Skin epidermis (tissue), 12 donors: ENCODE results near the gene HHIPL1.

ENCODE experiments used
- H3K27ac ChIP-seq, 21 experiments: fragments of 200-600 bp; sonication (generic) in 11 of 21; one replicate each; pipeline ENCODE4 v1.5.0; 2020; ENCODE audit warnings: mild to moderate bottlenecking in 3 of 21, inconsistent platforms in 2 of 21, moderate library complexity in 2 of 21
- H3K4me3 ChIP-seq, 7 experiments: fragments of 200-600 bp; sonication (generic) in 2 of 7; one replicate each; pipeline ENCODE4 v1.5.0; 2020; ENCODE audit warnings: inconsistent platforms in 2 of 7, mild to moderate bottlenecking in 2 of 7, moderate library complexity in 1 of 7

Gene HHIPL1

DNA sequence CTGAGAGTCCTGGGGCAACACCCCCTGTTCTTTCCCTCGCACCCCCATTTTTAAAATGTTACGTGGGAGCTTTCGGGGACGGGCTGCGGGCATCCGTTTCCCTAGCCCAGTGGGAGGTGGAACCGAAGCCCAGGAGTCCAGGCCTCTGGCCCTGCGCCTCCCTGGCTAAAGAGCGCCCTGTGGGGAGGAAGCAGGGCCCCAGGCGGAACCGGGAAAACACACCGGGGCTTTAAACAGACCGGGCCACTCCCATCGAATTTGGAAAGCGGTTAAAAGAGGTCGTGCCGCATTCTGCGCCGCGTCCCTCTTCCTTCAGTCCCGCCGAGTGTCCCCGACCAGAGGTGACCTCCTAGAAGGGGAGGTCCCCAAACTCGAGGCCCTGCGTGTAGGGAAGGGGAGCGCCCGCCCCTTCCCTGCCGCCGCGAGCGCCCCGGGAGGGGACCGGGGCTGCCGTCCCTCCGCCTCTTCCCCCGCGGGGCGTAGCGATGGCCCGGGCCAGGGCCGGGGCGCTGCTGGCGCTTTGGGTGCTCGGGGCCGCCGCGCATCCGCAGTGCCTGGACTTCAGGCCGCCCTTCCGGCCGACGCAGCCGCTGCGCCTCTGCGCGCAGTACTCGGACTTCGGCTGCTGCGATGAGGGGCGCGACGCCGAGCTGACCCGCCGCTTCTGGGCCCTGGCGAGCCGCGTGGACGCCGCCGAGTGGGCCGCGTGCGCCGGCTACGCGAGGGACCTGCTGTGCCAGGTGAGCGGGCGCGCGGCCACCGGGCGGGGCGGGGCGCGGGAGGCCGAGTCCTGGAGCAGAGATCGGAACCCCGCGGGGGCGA, at the start of gene HHIPL1:
HHIPL1 (plus strand) TSS at position 407 of the 822 bp plus-strand sequence; CDS start at position 486, 79 bp downstream.
- Histone ChIP-seq H3K4me3 (peak within 1 kb of the TSS; percentile 23 to 44 (median 33)), H3K27ac (peak within 1 kb of the TSS in 6 of 21 experiments; percentile 2 to 53 (median 28))

DNA sequence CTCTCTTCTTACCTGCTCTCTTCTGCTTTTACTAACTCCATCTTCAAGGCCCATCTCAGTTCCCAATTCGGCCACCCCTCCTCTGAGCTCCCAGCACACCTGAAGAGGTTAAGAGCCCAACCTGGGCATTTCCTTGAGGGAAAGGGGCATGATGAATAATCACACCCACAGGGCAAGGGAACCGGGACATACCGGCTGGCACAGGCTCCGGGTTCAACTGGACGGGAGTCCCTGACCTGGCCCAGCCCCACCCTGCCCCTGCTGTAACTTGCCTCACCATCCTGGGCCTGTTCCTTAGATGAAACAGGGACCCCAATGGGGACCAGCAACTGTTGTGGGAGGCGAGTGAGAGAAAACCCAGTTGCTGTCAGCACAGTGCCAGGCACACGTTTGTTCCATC, 49.4 kb upstream of the HHIPL1 start:
- Histone ChIP-seq H3K27ac (peak overlapping the region in 8 of 21 experiments; percentile 16 to 67 (median 35)), H3K4me3 (no peak overlapping the region)

DNA sequence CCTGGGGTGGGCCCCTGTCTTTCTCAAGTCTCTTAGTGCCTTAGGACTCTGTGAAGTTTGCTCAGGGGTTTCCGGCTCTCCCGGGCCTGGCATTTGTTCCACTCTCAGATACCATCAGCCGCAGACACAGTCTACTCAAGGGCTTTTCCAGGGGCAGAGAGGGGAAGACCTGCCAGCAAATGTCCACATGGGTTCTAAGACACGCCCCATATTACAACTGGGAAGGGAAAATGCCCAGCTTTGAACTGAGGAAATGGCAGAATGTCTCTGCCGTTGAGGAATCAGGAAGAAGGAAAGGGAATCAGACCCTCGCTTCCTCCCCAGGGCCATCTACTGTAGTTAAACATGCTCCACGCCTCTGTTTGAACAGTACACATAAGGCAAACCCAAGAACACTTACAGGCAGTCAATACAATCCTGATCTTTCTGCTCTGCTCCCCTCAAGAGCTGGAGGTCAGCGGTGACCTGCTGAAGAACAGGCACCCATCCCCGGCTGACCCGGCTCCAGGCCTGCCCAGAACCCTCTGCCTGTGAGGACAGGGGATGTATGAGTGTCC, 48.8 kb upstream of the HHIPL1 start:
- peak overlapping the region in 8 of 21 experiments; percentile 11 to 67 (median 34) for H3K27ac ChIP-seq
- no peak overlapping the region for H3K4me3 ChIP-seq

GRCh38 chr14:99596772-99597171, 48.2 kb upstream of the HHIPL1 start:
- peak overlapping the region in 4 of 21 experiments; percentile 11 to 64 (median 13) for H3K27ac ChIP-seq

DNA sequence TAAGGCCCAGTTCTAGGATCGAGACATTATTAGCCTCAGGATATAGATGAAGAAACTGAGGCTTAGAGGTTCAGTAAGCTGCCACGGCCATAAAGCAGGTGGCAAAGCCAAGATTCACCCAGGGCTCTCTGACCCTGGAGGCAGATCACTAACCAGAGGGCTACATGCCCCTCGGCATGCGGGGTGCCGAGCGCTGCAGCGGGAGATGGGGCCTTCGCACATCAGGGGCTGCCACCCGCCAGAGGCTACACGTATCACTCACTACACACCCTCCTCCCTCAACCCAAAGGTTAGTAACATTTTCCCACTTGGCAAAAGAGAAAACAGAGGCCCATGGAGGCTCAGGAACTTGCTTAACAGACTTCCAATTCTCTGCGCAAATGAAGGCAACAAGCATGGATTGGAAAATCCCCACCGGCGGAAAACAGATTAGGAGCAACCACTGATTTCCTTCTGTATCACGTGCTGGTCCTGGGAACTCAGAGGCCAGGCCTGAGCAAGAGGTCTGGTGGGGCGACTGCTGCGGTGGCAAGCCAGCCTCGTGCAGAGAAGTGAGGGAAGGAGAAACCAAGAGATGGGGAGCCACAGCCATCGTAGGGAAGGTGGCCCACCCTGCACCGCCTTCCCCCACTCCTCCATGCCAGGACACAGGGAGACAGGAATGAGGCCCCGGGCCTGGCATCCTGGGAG, 46.9 kb upstream of the HHIPL1 start:
- H3K27ac ChIP-seq: peak overlapping the region in 4 of 21 experiments; percentile 12 to 60 (median 50)
- no peak overlapping the region for H3K4me3 ChIP-seq

More at GRCh38 chr14:99596772-99597171, 48.2 kb upstream of the HHIPL1 start:
- no peak overlapping the region for H3K4me3 ChIP-seq

GRCh38 chr14:99598774-99599173, 46.2 kb upstream of the HHIPL1 start:
- Histone ChIP-seq H3K27ac (peak overlapping the region in 2 of 21 experiments; percentile 12 to 49), H3K4me3 (no peak overlapping the region)

GRCh38 chr14:99599393-99599792, 45.5 kb upstream of the HHIPL1 start:
- H3K4me3 ChIP-seq: no peak overlapping the region
- no peak overlapping the region for H3K27ac ChIP-seq

GRCh38 chr14:99600232-99600888, 44.6 kb upstream of the HHIPL1 start:
- H3K27ac ChIP-seq: peak overlapping the region in 1 of 21 experiments; percentile 47
- no peak overlapping the region for H3K4me3 ChIP-seq

DNA sequence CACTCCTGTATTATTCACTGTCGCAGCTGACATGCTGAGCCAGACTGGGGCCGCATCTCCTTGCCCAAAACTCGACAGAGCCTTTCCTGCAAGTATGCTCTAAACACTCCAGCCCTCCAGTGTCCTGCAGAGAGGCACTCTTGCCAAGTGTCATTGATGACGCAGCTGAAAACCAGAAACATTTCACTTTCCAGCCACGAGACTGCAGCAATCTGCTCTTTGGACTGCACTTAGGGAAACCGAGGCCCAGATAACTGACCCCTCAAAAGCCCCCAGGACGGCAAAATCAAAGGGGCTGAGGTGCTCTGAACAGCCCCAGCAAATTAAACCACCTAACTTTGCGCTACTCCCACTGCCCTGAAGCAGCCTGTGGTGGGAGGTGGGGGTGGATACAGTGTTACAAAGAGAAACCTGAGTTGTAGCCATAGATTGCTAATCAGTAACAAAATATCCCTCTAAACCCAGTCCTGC, 43.5 kb upstream of the HHIPL1 start:
- H3K27ac ChIP-seq: peak overlapping the region in 8 of 21 experiments; percentile 1 to 50 (median 22)
- H3K4me3 ChIP-seq: peak overlapping the region in 3 of 7 experiments; percentile 44 to 90 (median 87)

- H3K27ac ChIP-seq: peak overlapping the region in 10 of 21 experiments; percentile 1 to 50 (median 22)
- peak overlapping the region; percentile 11 to 90 (median 44) for H3K4me3 ChIP-seq
Measured at GRCh38 chr14:99602054-99602787, 42.7 kb upstream of the HHIPL1 start.

- Histone ChIP-seq H3K4me3 (peak overlapping the region; percentile 11 to 90 (median 44)), H3K27ac (peak overlapping the region in 4 of 21 experiments; percentile 2 to 50 (median 31))
Measured at GRCh38 chr14:99602788-99603415, 42.0 kb upstream of the HHIPL1 start.

- Histone ChIP-seq H3K27ac (peak within 1 kb of the TSS; percentile 59 to 92 (median 81)), H3K4me3 (peak within 1 kb of the TSS; percentile 53 to 90 (median 76))
Measured at GRCh38 chr14:99603471-99604277, 41.3 kb upstream of the HHIPL1 start, which contains the start of gene CCDC85C. TSS of gene CCDC85C (minus strand) at chr14:99604207. CDS start at chr14:99603959, 248 bp downstream.

DNA sequence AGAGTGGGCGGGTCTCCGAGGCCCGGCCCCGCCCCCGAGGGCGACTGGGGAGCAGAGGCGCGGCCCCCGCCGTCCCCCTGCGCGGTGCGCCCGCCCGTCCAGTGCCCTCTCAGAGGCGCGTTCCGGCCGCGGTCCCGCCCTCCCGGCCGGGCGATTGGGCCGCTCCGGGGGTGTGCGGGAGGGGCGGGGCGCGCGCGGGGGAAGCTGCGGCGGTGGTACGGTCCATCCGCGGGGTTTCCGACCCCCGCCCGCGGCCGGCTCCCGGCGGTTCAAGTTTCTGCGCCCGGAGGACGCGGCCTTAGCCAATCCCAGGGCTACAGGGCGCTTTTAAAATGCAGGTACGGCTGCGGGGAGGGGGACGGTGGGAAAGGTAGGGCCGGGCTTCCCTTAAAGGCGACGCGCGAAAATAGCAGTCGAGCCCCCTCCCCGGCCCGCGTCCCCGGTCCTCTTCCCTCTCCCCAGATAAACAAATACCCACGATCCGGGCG, 40.6 kb upstream of the HHIPL1 start:
- Histone ChIP-seq H3K4me3 (peak overlapping the region; percentile 53 to 90 (median 76)), H3K27ac (peak overlapping the region; percentile 59 to 92 (median 81))

DNA sequence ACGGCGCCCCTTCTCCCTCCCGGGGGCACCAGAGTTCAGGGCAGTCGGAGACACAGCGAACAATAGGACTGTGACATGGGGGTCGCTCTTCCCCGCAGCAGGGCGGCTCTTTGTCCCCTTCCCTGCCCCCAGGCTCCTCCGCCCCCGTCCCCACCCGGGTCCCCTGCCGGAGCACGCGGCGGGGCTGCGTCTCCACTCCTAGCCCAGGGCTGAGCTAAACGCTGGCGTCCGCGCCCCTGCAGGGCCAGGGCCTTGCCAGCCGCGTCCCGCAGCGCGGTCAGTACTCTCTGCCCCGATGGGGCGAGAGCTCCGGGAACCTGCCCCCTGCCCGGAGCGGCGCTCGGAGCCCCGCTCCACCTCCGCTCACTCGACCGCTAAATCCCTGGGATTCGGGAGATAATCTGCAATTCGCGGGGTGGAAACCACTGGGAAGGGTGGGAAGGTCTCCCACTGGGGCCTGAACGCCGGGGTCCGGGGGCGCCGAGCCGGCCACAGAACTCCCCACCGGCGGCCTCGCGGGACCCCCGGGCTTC, 40.1 kb upstream of the HHIPL1 start:
- H3K27ac ChIP-seq: peak overlapping the region; percentile 59 to 92 (median 81)
- H3K4me3 ChIP-seq: peak overlapping the region; percentile 53 to 90 (median 76)

GRCh38 chr14:99605299-99605961, 39.5 kb upstream of the HHIPL1 start:
- peak overlapping the region; percentile 53 to 90 (median 76) for H3K4me3 ChIP-seq
- H3K27ac ChIP-seq: peak overlapping the region; percentile 59 to 92 (median 81)

GRCh38 chr14:99606359-99606758, 38.6 kb upstream of the HHIPL1 start:
- no peak overlapping the region for H3K4me3 ChIP-seq
- peak overlapping the region in 1 of 21 experiments; percentile 77 for H3K27ac ChIP-seq
